Neural cell (in vitro differentiated cells): Measurements from ENCODE around the gene KRT38. TPM values are rescaled to one million over a fixed set of nuclear protein-coding genes. Genes with fewer than 3 reads are reported as not detected.
"Not testable (repeated sequence)": the region's sequence is repeated elsewhere in the genome, so short reads cannot be mapped to it uniquely, and the experiment has no call there.

ENCODE experiments used
- H2AFZ ChIP-seq: fragments of 200-600, 300-800 bp; sonication (generic), shearing (Covaris generic); 2 replicates; pipeline ENCODE4 v1.6.0; 2014; ENCODE audit warnings: low read depth, mild to moderate bottlenecking, antibody characterized with exemption, low read length, moderate library complexity
- H3F3A ChIP-seq: fragments of 200-600 bp; shearing (Covaris generic); 2 replicates; pipeline ENCODE4 v1.6.1; 2016; ENCODE audit warnings: mild to moderate bottlenecking, moderate library complexity, mixed read lengths, antibody characterized with exemption, low read length; ENCODE audit not compliant: insufficient read depth, poor library complexity, severe bottlenecking
- H3K27ac ChIP-seq: fragments of 200-600, 300-800 bp; sonication (generic), shearing (Covaris generic); 2 replicates; pipeline ENCODE4 v1.5.1; 2014; ENCODE audit warnings: mild to moderate bottlenecking, low read length, moderate library complexity
- H3K27me3 ChIP-seq: fragments of 300-800, 200-600 bp; sonication (generic), shearing (Covaris generic); 2 replicates; pipeline ENCODE4 v1.6.0; 2014; ENCODE audit warnings: mild to moderate bottlenecking, low read depth, low read length, moderate library complexity; ENCODE audit not compliant: insufficient read depth
- H3K36me3 ChIP-seq: fragments of 300-800, 200-600 bp; sonication (generic), shearing (Covaris generic); 2 replicates; pipeline ENCODE4 v1.5.1; 2014; ENCODE audit warnings: mild to moderate bottlenecking, antibody characterized with exemption, low read length, moderate library complexity; ENCODE audit not compliant: insufficient read depth
- H3K4me2 ChIP-seq: fragments of 300-800, 200-600 bp; sonication (generic), shearing (Covaris generic); 2 replicates; pipeline ENCODE4 v1.6.0; 2014; ENCODE audit warnings: mild to moderate bottlenecking, low read length
- H3K4me3 ChIP-seq: fragments of 300-800, 200-600 bp; sonication (generic), shearing (Covaris generic); 2 replicates; pipeline ENCODE4 v1.5.1; 2014; ENCODE audit warnings: mild to moderate bottlenecking, low read length, moderate library complexity
- H3K79me2 ChIP-seq: fragments of 200-600 bp; shearing (Covaris generic); replicated peaks from 2 replicates; pipeline ENCODE4 v1.6.0; 2014; ENCODE audit warnings: mild to moderate bottlenecking, low read length, moderate library complexity; ENCODE audit not compliant: insufficient read depth
- H3K9ac ChIP-seq: fragments of 300-800, 200-600 bp; sonication (generic), shearing (Covaris generic); 2 replicates; pipeline ENCODE4 v1.6.1; 2016; ENCODE audit warnings: mild to moderate bottlenecking, low read length, mixed read lengths
- H3K9me2 ChIP-seq: fragments of 200-600 bp; shearing (Covaris generic); 2 replicates; pipeline ENCODE4 v1.6.1; 2016; ENCODE audit warnings: mild to moderate bottlenecking, low read length, mixed read lengths; ENCODE audit not compliant: insufficient read depth
- H3K9me3 ChIP-seq: fragments of 200-600, 300-800 bp; sonication (generic), shearing (Covaris generic); 2 replicates; pipeline ENCODE4 v1.6.1; 2016; ENCODE audit warnings: mild to moderate bottlenecking, mixed run types, low read length, moderate library complexity, mixed read lengths
- H4K20me1 ChIP-seq: fragments of 200-600 bp; shearing (Covaris generic); 2 replicates; pipeline ENCODE4 v1.6.1; 2016; ENCODE audit warnings: mild to moderate bottlenecking, mixed run types; ENCODE audit not compliant: insufficient read depth
- CTCF ChIP-seq: fragments of 450-650 bp; IDR thresholded peaks from 2 replicates; pipeline ENCODE4 v1.5.1; 2014; ENCODE audit warnings: antibody characterized with exemption, mild to moderate bottlenecking, moderate library complexity; ENCODE audit not compliant: poor library complexity, severe bottlenecking
- EP300 ChIP-seq: fragments of 450-650 bp; conservative IDR thresholded peaks from 2 replicates; pipeline ENCODE4 v1.6.1; 2014; ENCODE audit warnings: antibody characterized with exemption, mild to moderate bottlenecking, moderate library complexity; ENCODE audit not compliant: poor library complexity, severe bottlenecking
- EZH2 ChIP-seq: fragments of 200-600, 300-800 bp; shearing (Covaris generic), sonication (generic); IDR thresholded peaks from 2 replicates; pipeline ENCODE4 v1.6.1; 2014; ENCODE audit warnings: antibody characterized with exemption, low read length, borderline replicate concordance, mild to moderate bottlenecking; ENCODE audit not compliant: insufficient read depth, poor library complexity, severe bottlenecking
- MXI1 ChIP-seq: fragments of 450-650 bp; conservative IDR thresholded peaks from 2 replicates; pipeline ENCODE4 v1.6.1; 2014; ENCODE audit warnings: antibody characterized with exemption, mild to moderate bottlenecking; ENCODE audit not compliant: poor library complexity, severe bottlenecking
- POLR2AphosphoS5 ChIP-seq: IDR thresholded peaks from 2 replicates; pipeline ENCODE4 v1.6.1; 2012
- RAD21 ChIP-seq: fragments of 450-650 bp; conservative IDR thresholded peaks from 2 replicates; pipeline ENCODE4 v1.6.1; 2014; ENCODE audit warnings: antibody characterized with exemption, mild to moderate bottlenecking, moderate library complexity
- REST ChIP-seq: IDR thresholded peaks from 2 replicates; pipeline ENCODE4 v1.6.1; 2012; ENCODE audit warnings: borderline replicate concordance
- SMC3 ChIP-seq: fragments of 450-650 bp; conservative IDR thresholded peaks from 2 replicates; pipeline ENCODE4 v1.6.1; 2014; ENCODE audit warnings: antibody characterized with exemption, mild to moderate bottlenecking, moderate library complexity; ENCODE audit not compliant: poor library complexity
- TAF1 ChIP-seq: IDR thresholded peaks from 2 replicates; pipeline ENCODE4 v1.6.1; 2012; ENCODE audit warnings: low read depth
- polyA plus RNA-seq: library from polyadenylated mRNA; depleted of rRNA; stranded (reverse); fragments of >200 nt; gene quantifications from 2 replicates; pipeline ENCODE4 v1.2.3, GENCODE V29; 2014

The KRT38 gene
- polyA plus RNA-seq, 1 donor from 2014 or later: not detected

- H3K27ac ChIP-seq: no peak overlapping the region
- H4K20me1 ChIP-seq: no peaks in the 10 kb centered on the region
- no peaks in the 10 kb centered on the region for H3K36me3 ChIP-seq
- H3K9ac ChIP-seq: no peak overlapping the region
- no peak overlapping the region for H3K4me3 ChIP-seq
- H3K9me2 ChIP-seq: no peaks in the 10 kb centered on the region
- no peak overlapping the region for H3K4me2 ChIP-seq
- no peaks in the 10 kb centered on the region for H3K9me3 ChIP-seq
- H3K27me3 ChIP-seq: no peaks in the 10 kb centered on the region
- TF ChIP-seq TAF1: no peak
- no peak overlapping the region for H2AFZ ChIP-seq
- no peaks in the 10 kb centered on the region for H3K79me2 ChIP-seq
- no peaks in the 10 kb centered on the region for H3F3A ChIP-seq
These were observed 45.2 kb downstream of the KRT38 start for GRCh38 chr17:41395611-41396010.

GRCh38 chr17:41395044-41395443, 45.7 kb downstream of the KRT38 start:
- H3K9ac ChIP-seq, H3K27ac ChIP-seq, H3K79me2 ChIP-seq, H3K36me3 ChIP-seq, H4K20me1 ChIP-seq, H3K4me2 ChIP-seq, H3K4me3 ChIP-seq, H3K27me3 ChIP-seq, H2AFZ ChIP-seq, H3K9me3 ChIP-seq, H3F3A ChIP-seq, H3K9me2 ChIP-seq: not testable (repeated sequence)

- Histone ChIP-seq H2AFZ (no peak overlapping the region), H3F3A (no peaks in the 10 kb centered on the region), H3K9ac (no peak overlapping the region), H3K79me2 (no peaks in the 10 kb centered on the region), H3K36me3 (no peaks in the 10 kb centered on the region), H3K27ac (no peak overlapping the region), H3K4me3 (no peak overlapping the region), H3K27me3 (no peaks in the 10 kb centered on the region), H3K9me2 (no peaks in the 10 kb centered on the region), H3K9me3 (no peaks in the 10 kb centered on the region), H3K4me2 (no peak overlapping the region), H4K20me1 (no peaks in the 10 kb centered on the region)
- TF ChIP-seq EP300: no peak
- no peak for TF ChIP-seq TAF1
- TF ChIP-seq REST: no peak
These were observed 46.4 kb downstream of the KRT38 start for GRCh38 chr17:41394254-41394996.

- H3K79me2 ChIP-seq: no peaks in the 10 kb centered on the region
- no peaks in the 10 kb centered on the region for H3K9me3 ChIP-seq
- H3K9me2 ChIP-seq: no peaks in the 10 kb centered on the region
- no peaks in the 10 kb centered on the region for H3K27me3 ChIP-seq
- no peak overlapping the region for H3K27ac ChIP-seq
- H3F3A ChIP-seq: no peaks in the 10 kb centered on the region
- H3K9ac ChIP-seq: no peak overlapping the region
- H4K20me1 ChIP-seq: no peaks in the 10 kb centered on the region
- no peak overlapping the region for H2AFZ ChIP-seq
- H3K36me3 ChIP-seq: no peaks in the 10 kb centered on the region
- H3K4me2 ChIP-seq: no peak overlapping the region
- no peak overlapping the region for H3K4me3 ChIP-seq
- TF ChIP-seq SMC3 (no peak), POLR2AphosphoS5 (no peak), TAF1 (no peak), EP300 (no peak), EZH2 (no peak), REST (no peak), CTCF (no peak), MXI1 (no peak), RAD21 (no peak)
These were observed 47.0 kb downstream of the KRT38 start for GRCh38 chr17:41393826-41394225.
